DMS114 treated with DMSO at 0.1 percent for 48 hours (cell line): Measurements from ENCODE around the gene WNT10A.
"Not testable (repeated sequence)": the region's sequence is repeated elsewhere in the genome, so short reads cannot be mapped to it uniquely, and the experiment has no call there.

Experiments used
- DNase-seq: peaks from one replicate; lab custom pipeline; 2025; ENCODE audit not compliant: unreplicated experiment; lab: John Stamatoyannopoulos, UW

WNT10A gene

GRCh38 chr2:218880102-218880858 is at the start of gene WNT10A:
TSS of gene WNT10A (plus strand) at chr2:218880852. CDS start at chr2:218880996, 144 bp downstream.
- DNase-seq: no peak

- DNase-seq: no peak
These were observed 49.2 kb upstream of the WNT10A start, which contains the start of gene PRKAG3 for GRCh38 chr2:218831378-218831990. TSS of gene PRKAG3 (minus strand) at chr2:218831803.

- DNase-seq: no peak
These were observed 48.6 kb upstream of the WNT10A start for GRCh38 chr2:218832081-218832480.

GRCh38 chr2:218832520-218832919 is 48.1 kb upstream of the WNT10A start:
- DNase-seq: no peak

- DNase-seq: no peak
These were observed 47.5 kb upstream of the WNT10A start for GRCh38 chr2:218833023-218833609.

- DNase-seq: no peak
These were observed 46.0 kb upstream of the WNT10A start for GRCh38 chr2:218834685-218835084.

- no peak for DNase-seq
These were observed 43.2 kb upstream of the WNT10A start for GRCh38 chr2:218837495-218837894.

GRCh38 chr2:218839430-218839829 is 41.2 kb upstream of the WNT10A start:
- DNase-seq: no peak

- no peak for DNase-seq
These were observed 40.8 kb upstream of the WNT10A start for GRCh38 chr2:218839888-218840287.

GRCh38 chr2:218844334-218844733 is 36.3 kb upstream of the WNT10A start:
- not testable (repeated sequence) for DNase-seq

GRCh38 chr2:218846963-218847362 is 33.7 kb upstream of the WNT10A start:
- DNase-seq: not testable (repeated sequence)

GRCh38 chr2:218849721-218850120 is 30.9 kb upstream of the WNT10A start:
- no peak for DNase-seq

GRCh38 chr2:218850796-218851195 is 29.9 kb upstream of the WNT10A start:
- DNase-seq: no peak

- no peak for DNase-seq
These were observed 29.4 kb upstream of the WNT10A start for GRCh38 chr2:218851286-218851685.

GRCh38 chr2:218852911-218853667 is 27.6 kb upstream of the WNT10A start:
- DNase-seq: peak; percentile 28

- no peak for DNase-seq
These were observed 26.9 kb upstream of the WNT10A start for GRCh38 chr2:218853766-218854165.

- DNase-seq: no peak
These were observed 25.8 kb upstream of the WNT10A start for GRCh38 chr2:218854860-218855259.

- DNase-seq: no peak
These were observed 25.1 kb upstream of the WNT10A start for GRCh38 chr2:218855305-218856166.

- no peak for DNase-seq
These were observed 24.3 kb upstream of the WNT10A start for GRCh38 chr2:218856167-218856895.

GRCh38 chr2:218856896-218857243 is 23.8 kb upstream of the WNT10A start:
- no peak for DNase-seq
